HK-2 (cell line): ENCODE results near the gene PDE11A.

Source experiments
- DNase-seq: peaks from one replicate; pipeline ENCODE4 v3.0.0-alpha.2; 2018; ENCODE audit not compliant: unreplicated experiment

Gene PDE11A

DNA sequence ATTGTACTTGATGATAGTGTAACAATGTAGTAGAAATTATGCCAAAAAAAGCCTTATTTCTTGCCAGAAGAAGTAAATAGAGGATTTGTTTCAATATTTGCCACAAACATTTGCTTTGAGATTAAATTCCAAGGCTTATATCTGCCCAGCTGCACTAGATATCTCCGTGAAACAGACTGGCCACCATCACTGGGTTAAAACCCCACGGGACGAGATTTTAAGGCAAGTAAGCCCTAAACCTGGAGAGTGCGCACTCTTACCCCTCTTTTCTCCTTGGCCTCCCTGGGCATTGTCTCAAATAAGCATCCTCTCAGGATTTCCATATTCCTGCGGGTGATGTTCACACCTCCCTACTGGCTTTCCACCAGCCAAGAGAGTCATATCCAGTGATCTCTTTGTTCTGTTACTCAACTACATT, 345.6 kb downstream of the PDE11A start:
- no peak for DNase-seq

DNA sequence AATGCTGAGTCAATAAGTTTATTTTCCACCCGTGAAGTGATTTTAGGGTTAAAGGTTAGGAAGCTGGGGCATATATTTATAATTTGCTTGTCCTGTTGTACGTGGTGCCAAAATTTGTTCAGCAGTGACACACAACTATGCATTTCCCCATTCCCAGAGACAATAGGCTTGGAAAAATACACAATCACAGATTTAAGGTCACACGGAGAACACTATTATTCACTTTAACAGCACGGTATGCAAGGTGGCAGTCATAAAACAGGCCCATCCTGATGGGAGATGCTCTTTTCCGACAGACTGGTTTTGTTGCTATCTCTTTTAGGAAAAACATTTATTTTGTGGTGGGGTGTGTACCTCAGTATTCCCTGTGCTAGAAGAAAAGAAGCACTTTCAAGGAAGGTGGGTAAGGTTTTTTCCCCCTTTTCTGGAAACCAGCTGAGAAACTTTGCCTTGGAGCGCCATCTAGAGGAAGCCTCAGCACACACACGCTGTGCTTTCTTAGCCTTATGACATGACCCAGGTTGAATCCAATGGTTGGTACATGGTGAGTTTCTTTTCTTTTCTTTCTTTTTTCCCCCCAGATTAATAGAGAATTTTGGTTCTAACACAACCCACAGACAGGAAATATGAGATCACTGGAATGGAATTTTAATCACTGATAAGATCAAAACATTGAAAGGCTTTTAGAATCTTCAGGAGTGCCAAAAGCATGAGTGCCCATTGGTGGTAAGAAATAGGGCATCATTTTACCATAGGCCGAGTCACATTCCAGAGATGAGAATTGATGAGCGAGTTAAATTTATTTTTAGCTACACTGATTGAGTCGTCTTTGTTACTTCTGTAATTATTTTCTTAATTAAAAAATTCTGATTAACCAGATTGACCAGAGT, 347.9 kb downstream of the PDE11A start:
- peak; percentile 35 for DNase-seq

DNA sequence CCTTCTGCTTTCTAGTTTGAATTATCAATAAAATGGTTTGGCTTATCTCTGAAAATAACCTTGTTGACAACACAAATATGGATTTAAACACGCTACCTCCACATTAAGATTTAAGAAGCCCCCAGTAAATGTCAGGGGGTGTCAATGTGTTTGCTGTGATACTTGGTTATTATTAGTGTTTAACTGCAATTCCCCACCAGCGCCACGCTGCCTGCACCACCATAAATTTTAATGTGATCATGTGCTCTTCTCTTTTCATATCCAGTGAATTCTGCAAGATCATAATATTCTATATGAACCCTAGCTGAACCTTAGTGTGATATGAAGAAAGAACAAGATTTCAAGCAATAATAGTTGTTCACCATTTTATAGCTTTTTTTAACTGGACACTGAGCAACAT, 349.3 kb downstream of the PDE11A start:
- no peak for DNase-seq

DNA sequence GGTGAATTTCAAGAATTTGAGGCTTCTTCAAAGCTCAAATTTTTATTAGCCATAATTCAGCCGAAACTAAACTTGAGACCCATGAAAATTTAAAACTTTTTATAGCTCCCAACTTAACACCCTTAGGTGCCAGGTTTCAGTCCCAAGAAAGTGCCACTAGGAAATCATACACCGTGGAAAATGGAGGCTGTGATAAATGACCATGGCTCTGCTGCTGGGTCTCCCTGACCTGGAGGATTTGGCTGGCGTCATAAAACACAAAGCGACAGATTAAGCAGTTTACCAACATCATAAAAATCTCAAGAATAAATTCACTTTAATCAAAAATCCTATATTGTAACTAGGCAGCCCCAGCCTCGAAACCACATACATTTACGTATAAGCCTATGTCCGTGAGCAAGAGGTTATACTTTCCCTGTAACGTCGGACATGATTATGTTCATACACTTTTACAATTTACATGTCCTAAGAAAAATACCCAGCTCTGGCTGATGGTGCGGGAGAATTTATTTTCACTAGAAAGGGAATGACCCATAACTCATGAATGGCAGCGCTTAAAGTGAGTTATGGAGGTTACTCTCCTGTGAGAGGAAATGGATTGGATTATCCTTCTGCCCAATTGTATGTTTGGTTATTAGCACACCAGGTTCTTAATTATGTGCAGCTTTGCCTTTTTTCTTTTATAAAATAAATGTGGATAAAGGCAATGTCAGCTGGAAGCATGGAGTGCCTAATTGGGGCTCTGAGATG, 350.6 kb downstream of the PDE11A start:
- DNase-seq: no peak

DNA sequence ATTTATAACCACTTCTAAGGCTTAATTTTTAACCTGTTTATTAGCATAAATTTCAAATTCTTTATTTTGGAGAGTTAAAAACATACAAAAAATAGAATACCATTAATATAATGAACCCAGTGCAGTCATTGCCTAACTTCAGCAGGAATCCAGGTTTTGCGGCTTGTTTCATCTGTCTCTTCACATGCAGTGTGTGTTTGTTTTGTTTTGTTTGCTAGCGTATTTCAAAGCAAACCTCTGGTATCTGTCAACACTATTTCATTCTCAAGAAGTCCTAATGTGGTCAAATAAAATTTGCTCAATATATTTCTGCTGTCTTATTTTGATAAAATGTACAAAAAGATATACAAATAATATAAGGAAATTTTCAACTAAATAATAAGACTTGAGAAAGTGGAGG, 351.5 kb downstream of the PDE11A start:
- no peak for DNase-seq

DNA sequence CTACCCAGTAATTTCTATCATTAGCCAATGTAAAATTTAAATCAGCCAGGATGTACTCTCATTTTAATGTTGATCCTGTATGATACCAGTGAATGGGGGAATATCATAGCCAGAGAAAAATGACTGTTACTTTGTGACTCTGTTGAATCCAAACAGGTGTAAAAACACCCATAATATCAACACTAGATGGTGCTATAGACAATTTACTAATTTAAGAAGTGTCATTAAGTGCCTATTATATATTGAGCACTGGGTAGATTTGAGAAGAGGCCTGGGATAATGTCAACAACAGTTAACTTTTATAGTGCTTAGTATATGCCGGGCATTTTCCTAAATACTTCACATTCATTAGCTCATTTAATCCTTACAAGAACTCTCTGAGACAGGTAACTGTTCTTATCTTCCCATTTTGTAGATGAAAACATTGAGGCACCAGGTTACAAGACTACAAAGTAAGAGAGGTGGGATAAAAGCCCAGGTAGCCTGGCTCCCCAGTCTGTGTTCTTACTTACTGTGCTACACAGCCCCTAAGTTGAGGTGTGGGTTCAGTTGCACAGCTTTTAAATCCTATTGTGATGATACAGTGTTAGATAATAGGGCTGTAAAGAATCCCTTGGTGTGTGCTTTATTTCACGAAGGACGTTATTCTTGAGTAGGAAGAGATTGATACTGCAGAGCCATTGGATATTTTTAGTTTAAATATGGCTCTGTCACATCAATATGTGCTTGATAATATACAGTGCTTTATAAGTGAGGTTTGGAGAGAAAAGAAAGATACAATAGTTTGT, 354.6 kb downstream of the PDE11A start:
- DNase-seq: no peak

DNA sequence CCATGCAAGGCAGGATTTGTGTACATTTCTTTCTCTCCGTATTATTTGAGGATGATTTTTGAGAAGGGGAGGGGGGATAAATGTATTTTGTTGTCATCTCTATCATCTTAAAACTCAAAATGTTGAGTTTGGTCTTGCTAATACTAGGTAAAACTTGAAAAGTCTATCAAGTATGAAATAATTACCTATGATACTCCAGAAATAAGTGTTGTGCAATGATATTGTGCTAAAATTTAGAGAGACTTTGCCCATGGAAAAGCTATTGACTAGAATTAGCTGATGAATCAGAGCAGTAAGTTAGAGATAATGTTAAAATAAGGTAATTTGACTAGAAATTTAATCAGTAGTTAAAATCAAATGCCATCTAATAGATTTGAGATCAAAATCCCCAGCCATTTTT, 356.1 kb downstream of the PDE11A start:
- DNase-seq: no peak

DNA sequence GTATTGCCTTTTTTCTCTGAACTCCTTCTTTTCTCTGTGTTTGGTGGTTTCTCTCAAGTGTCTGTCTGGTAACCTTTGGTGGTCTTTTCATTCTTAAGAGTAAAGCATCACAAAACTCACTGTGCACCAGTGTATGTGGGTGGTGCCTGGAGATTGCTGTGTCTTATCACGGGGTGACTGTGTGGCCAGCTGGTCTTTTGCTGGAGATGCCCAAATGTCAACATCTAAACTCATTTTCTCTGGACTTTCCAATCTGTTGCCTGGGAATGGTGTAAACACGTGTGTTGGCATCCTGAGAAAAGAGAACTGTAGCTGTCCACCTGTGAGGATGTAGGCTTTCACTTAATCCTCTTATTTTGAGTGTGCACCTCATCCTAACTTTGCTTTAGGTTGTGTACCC, 356.8 kb downstream of the PDE11A start:
- DNase-seq: no peak

DNA sequence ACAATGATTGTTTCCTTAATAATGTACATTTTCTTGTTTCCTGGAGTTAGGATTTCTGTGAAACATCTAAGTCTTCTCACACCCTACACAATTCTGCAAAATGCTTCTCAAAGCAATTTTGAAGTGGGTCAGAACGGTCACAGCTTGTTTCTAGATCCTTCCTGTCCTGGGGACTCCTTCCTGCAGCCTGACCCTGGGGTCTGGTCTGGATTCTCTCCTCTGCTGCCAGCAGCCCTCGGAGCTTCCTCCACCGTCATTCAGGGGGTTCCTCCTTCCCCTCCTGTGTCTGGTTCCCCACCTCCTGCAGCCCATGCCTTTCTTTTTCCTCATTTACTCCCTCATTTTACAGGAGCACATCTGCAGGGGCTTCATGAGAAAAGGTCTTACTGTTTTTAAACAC, 357.9 kb downstream of the PDE11A start:
- no peak for DNase-seq

DNA sequence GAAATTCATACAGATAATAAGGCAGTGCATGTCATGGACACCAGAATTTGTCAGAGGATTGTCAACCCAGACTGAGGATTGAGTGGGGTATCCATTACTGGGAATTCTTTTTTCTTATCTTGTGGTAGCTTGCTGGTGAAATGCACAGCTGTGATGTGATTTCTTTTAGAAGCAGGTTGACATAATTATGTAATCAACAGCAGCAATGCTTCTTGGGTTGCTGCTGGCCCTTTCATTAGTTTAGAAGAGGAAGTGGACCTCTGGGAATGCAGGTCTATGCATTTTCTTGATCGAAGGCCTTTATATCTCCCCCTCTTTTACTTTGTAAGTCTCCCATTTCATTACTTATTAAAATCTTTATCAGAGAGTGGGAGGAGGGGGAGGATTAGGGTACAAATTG, 360.1 kb downstream of the PDE11A start:
- DNase-seq: no peak

DNA sequence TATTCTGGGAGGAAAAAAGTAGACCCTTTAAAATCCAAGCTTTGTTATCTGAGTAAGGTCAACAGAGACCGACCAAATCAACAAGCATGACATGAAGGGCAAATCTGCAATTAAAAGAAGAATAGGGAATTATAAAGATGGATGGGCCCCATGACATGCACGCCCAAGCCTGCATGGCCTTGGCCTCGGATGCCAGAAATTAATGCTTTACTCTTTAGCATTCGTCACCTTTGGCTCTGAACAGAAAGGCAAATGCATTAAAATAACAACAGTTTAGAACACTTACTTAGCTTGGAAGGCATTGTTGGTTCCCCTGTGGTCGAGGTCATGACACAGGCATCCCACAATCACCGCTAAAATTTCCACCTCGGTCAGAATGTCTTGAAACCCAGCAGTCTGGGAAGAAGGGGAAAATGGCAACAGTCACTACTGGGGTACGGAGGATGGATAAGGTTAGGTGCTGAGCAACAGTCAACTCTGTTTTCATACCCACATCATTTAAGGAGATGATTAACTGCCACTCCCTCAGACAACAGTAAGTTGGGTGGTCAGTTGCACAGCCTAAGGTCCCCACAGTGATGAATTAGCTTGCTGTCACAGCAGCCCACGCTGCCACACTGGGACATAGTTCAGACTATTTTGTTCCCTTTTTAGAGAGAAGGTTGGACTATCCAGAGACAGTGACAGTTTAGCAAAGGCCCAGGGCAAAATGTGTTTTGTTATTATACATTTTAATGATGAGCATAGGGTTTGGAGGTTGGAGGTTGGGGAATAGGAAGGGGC, 360.9 kb downstream of the PDE11A start:
- DNase-seq: peak; percentile 7

DNA sequence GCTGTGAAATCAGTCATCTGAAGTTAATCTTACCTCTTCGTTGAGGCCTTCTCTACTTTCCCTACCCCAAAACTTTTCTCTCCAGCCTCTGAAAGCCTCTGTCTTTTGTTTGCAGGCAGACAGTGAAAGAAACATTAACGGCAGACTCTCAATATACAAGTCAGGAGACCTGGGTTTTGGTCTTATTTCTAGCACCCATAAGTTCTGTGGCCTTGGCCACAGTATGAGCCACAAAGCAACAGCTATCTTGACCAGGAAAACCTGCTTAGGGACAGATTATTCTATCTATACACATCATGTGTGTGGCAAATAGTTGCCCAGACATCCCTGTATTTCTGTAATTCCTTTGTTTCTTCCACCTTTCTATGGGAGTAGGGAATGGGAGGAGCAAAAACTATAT, 361.7 kb downstream of the PDE11A start:
- DNase-seq: no peak

DNA sequence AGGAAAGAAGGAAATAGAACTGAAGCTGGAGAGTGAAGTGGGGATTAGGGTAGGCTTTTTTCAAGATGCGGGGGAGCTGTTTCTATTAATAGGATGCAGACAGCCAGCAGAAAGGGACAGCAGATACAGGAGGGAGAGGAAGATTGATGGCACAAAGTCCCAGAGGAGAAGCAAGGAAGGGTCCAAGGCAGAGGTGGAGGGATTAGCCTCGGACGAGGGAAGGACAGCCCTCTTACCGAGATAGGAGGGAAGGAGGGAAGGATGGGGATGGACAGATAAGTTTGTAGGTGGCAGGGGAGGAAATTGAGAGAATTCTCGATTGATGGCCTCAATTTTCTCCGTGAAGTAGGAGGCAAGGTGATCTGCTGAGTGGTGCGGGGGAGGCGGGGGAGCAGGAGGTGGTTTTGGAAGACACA, 362.6 kb downstream of the PDE11A start:
- no peak for DNase-seq

DNA sequence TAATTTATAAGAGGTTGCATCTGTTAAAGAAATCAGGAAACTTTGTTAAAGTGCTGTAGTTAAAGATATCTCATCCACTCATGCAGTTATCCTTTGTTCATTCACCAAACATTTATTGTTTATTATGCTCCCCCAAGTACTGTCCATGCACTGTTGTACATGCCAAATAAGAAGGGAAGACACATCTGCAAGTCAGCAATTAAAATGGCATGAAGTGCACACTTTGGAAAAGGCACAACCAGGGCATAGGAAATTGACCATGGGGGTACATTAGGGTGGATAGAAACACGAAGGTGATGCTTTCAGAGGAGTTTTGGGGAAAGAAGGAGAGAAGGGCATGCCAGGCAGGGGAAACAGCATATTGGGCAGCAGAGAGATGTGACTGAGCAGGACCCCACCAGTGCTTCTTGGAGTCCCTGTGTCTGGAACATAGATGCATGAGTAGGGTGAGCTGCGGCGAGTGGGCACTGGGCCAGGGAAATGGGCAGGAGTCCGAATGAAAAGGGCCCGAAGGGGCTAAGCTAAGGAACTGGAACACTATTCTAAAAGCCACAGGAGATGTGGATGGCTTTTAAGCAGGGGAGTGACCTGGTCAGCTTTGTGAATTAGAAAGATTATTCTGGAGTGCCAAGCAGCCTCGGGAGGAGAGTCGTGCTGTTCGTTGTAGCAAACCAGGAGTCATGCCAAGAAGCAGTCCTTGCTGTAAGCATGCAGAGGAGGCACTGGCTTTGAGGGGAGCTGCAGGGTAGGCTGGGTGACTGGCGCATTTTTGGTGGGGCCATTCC, 363.7 kb downstream of the PDE11A start:
- no peak for DNase-seq

DNA sequence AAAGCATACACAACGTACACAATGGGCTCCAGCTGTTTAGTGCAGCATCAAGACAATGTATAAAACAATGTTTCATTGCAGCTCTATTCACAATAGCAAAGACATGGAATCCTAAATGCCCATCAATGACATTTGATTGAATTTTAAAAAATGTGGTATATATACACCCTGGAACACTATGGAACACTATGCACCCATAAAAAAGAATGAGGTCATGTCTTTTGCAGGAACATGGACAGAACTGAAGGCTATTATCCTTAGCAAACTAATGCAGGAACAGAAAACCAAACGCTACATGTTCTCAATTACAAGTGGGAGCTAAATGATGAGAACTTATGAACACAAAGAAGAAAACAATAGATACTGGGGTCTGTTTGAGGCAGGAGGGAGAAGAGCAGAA, 364.5 kb downstream of the PDE11A start:
- no peak for DNase-seq

DNA sequence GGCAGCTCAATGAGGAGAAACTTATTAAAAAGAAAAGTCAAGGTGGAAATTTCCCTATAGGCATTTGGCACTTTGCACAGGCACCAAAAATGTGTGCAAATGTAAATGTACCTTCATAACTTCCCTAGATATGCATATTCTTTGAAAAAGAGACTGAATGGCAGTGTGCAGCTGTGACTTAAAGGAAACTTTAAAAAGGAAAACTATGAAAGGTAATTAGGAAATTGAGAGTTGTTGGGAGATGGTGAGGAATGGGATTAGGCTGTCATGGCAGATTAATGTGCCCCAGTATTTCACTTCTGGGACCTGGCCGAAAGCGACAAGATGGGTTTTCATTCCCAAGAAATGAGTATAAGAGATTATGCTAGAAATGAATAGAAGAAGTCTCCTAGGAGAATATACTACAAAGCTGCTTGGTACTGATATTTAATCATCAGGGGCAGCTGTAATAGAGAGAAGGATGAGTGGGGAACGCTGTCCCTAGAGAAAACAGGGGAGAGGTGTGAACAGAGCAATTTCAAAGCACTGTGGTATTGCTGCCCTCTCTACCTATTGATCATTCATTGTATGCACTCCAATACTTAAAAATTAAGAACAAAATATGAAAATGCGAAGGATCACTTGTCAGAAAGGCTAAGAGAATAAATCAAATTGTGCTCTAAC, 366.9 kb downstream of the PDE11A start:
- no peak for DNase-seq

DNA sequence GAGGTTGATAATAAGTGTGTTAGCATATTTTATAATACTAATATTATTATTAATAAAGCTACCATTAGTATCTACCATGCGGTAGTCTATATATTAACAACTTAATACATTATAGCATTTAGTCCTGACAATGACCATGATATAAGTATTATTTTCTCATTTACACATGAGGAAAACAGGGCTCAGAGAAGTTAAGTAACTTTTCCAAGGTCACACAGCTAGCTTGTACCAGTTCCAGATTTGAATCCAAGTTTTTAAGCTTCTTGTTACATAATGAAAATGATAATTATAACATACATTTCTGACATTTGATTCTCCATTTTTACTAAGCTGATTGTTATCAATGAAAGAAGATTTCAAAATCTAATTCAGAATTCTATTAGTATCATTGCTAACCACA, 369.4 kb downstream of the PDE11A start:
- DNase-seq: no peak

DNA sequence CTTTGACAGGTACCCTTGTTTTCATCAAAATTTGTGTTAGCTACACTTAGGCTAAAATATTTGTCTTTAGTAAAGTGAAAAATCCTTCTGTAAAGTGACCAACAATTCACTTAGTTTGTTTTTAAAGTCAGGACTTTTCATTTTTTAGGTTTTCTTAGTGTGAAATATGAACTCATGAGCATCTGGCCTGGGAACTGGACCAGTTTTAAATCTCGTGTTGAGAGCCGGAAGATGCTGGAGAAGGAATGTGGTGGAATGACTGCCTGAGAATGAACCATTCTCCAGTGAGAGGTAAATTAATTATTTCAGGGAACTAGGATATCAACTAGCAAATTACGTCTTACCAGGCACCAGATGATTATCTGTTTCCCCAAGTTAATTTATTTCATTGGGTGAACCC, 374.3 kb downstream of the PDE11A start:
- DNase-seq: no peak

DNA sequence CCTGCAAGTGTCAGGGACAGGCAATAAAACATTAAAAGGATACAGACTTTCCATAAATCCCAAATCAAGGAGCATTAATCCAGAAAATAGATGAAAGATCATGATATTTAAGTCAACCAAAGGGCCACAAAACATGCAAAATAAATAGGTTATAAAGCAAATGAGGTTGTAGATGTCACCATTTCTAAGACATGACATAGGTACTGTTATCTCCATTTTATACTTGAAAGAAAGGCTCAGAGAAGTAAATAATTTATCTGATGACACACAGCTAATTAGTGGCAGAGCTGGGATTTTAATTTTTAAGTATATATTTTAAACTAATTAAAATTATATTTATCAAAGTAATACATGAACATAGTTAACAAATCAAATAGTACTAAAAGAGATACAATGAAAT, 378.2 kb downstream of the PDE11A start:
- no peak for DNase-seq

DNA sequence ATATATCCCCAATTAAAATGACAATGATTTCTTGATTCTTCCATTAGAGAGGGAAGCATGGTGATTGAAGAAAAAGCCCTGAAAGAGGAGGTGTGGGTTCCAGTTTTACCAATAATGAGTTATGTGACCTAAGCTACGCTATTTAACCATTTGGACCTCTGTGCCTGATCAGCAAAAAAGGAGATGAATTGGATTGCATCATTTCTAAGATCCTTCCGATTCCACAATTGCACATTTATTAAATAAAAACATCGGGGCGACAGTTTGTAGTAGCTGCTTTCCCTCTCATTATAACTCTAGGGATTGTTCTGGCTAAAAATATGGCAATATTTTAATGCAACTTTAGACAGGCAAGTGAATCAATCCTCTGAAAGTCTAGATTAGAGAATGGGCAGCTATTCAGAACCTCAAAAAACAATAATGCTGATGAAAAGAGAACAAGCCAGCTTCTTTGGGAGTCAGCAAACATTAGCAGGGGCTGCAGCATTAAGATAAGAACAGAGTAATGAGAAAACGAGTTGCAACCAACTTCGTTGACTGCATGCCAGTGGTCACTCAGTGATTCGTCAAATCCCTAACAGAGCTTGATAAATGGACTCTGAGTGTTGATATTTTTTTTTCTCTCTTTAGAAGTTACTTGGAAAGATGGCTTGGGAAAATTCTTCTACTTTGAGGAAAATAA, 378.8 kb downstream of the PDE11A start:
- no peak for DNase-seq
